ENCODE results near the gene FASLG. TPM values are rescaled to one million over a fixed set of nuclear protein-coding genes. Genes with fewer than 3 reads are reported as not detected.

FASLG gene
- total and polyA plus RNA-seq, 9 donors: 0.07 to 0.83 (median 0.31) TPM; not detected in 4

DNA sequence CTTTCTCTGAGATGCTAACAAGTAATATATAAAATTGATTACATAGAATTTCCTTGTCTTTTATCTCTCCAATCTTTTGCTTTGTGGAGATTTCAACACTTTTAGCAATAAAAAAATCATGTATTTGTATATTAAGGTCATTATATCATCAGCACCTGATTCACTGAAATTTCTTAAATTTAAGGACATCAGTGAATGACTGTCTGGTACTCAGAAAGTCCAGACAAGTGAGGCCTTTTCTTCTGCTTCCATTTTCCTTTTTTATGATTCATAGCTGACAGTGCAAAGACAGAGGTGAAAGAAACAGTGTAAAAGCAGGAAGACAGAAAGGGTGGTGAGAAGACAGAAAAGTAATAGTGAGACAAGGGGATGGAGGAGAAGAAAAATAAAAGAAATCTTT, 54.6 kb downstream of the FASLG start:
- no peak for DNase-seq
- no peaks in the 10 kb centered on the region for H3K4me1 ChIP-seq (ENCODE audit: insufficient read depth)
- H3K4me3 ChIP-seq: no peak overlapping the region
- H3K36me3 ChIP-seq: no peaks in the 10 kb centered on the region
- no peaks in the 10 kb centered on the region for H3K27me3 ChIP-seq
- no peak overlapping the region for H3K27ac ChIP-seq
- TF ChIP-seq EP300 (IDR thresholded peaks at IDR 0.05) (no peak), POLR2A (IDR thresholded peaks at IDR 0.05) (no peak)
- TF ChIP-seq, protein P1, sequence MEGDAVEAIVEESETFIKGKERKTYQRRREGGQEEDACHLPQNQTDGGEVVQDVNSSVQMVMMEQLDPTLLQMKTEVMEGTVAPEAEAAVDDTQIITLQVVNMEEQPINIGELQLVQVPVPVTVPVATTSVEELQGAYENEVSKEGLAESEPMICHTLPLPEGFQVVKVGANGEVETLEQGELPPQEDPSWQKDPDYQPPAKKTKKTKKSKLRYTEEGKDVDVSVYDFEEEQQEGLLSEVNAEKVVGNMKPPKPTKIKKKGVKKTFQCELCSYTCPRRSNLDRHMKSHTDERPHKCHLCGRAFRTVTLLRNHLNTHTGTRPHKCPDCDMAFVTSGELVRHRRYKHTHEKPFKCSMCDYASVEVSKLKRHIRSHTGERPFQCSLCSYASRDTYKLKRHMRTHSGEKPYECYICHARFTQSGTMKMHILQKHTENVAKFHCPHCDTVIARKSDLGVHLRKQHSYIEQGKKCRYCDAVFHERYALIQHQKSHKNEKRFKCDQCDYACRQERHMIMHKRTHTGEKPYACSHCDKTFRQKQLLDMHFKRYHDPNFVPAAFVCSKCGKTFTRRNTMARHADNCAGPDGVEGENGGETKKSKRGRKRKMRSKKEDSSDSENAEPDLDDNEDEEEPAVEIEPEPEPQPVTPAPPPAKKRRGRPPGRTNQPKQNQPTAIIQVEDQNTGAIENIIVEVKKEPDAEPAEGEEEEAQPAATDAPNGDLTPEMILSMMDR (IDR thresholded peaks at IDR 0.05): no peak
- no peaks in the 10 kb centered on the region for H3K9me3 ChIP-seq
- intact Hi-C loops (cut with DNase I): loop anchor here in 1 of 4 donors (10.0 kb wide), 1 partner anchor 269 kb away; the partner anchor contains the start of gene PIGC

Small RNAs within 50 kb of the gene (small RNA-seq; reads per million reads assigned to genes)
- gene RNU6-693P: not detected

Other genes starting within 250 kb of the FASLG start
- gene C1orf105, start 238.4 kb upstream of the FASLG start, total RNA-seq: not detected
- not detected for gene C1orf105, start 238.4 kb upstream of the FASLG start, polyA plus RNA-seq
- gene PIGC, start 215.0 kb upstream of the FASLG start, total RNA-seq: 10 to 100 TPM; 21.1 to 27.9 (median 24.8) TPM
- 10 to 100 TPM; 37.3 to 49.3 TPM for gene PIGC, start 215.0 kb upstream of the FASLG start, polyA plus RNA-seq
- 10 to 100 TPM; 51.5 to 68.1 (median 59.6) TPM for gene SUCO, start 126.0 kb upstream of the FASLG start, total RNA-seq
- 10 to 100 TPM; 14.0 to 20.2 TPM for gene SUCO, start 126.0 kb upstream of the FASLG start, polyA plus RNA-seq

Measured in ovary (tissue), 9 donors.